ENCODE measurements around the gene ADIRF.

ADIRF gene

GRCh38 chr10:86960003-86960862, 8.0 kb upstream of the ADIRF start:
- peak in 1 of 3 donors; percentile 26 for DNase-seq (ENCODE audit: low read depth in 3 of 3)

- DNase-seq (ENCODE audit: low read depth in 3 of 3), result no peak
Observed at GRCh38 chr10:86960863-86961434, 7.3 kb upstream of the ADIRF start.

DNA sequence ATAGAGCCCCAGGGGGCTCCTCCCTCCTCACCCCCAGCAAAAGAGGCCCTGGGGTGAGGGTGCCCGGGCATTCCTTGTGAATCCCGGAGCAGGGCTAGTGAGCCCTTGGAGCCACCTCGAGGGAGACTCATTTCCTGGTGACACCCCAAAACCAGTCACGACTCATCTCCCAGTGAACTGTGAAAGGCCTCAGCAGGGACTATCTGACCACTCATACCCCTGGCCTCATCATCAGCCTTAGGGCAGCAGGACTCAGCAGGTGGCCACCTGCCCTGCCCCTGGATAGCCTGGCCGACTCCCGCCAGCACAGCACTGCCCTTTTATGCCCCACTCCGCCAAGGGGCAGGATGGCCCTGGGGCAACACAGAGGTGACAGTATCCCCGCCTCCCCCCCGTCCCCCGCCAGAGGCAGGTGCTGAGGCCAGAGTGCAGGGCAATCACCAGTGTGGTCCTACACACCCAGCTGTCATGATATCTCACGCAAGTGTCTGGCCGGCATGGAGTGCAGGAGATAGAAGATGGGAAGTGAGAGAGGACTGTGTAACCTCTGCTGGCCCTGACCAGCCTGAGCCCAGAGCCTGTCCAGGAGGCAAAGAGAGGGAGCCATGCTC, 6.7 kb upstream of the ADIRF start:
- DNase-seq (ENCODE audit: low read depth in 3 of 3), result no peak

DNA sequence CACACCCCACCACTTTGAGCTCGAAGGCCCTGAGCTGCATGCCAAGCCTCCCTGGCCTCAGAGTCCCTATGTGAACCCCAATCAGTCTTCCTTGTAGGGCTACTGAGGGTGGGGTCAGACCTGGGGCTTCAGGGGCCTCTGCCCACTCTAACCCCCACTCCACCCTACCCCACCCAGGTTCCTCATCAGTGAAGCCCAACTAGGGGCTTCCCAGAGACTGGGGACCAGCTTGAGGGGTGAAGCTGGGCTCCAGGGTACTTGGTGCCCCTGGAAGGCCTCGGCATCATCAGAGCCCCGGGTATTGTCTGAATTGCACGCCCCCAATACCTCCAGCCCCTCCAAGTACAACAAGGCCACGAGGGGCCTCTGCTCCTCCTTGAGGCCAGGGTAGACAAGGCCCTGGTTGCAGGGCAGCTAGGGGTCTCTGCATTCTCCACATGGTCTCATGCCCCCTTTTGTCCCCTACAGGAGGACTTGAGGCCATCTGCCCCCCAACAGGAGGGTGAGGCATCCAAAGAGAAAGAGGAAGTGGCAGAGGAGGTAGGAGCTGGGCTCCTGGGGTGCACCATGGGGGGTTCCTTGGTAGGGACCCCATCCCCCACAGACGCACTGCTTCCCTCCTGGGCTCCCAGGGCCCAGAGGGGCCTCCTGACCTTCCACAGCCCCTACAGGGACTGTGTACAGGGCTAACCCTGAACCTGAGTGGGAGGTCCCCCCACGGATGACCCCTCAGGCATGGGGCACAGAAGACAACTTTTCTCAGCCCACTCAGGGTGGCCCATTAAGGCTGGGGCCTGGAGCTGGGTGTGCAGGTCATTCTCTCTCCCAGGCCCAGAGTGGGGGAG, 5.9 kb upstream of the ADIRF start:
- no peak for DNase-seq (ENCODE audit: low read depth in 3 of 3)

DNA sequence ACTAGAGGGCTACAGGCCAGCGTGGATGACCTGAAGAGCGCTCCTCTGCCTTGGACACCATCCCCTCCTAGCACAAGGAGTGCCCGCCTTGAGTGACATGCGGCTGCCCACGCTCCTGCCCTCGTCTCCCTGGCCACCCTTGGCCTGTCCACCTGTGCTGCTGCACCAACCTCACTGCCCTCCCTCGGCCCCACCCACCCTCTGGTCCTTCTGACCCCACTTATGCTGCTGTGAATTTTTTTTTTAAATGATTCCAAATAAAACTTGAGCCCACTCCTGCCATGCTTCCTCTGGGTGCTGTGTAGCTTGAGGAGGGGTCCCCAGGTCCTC, 5.3 kb upstream of the ADIRF start:
- DNase-seq (ENCODE audit: low read depth in 3 of 3), result no peak

GRCh38 chr10:86963341-86963919, 4.9 kb upstream of the ADIRF start:
- no peak for DNase-seq (ENCODE audit: low read depth in 3 of 3)

DNA sequence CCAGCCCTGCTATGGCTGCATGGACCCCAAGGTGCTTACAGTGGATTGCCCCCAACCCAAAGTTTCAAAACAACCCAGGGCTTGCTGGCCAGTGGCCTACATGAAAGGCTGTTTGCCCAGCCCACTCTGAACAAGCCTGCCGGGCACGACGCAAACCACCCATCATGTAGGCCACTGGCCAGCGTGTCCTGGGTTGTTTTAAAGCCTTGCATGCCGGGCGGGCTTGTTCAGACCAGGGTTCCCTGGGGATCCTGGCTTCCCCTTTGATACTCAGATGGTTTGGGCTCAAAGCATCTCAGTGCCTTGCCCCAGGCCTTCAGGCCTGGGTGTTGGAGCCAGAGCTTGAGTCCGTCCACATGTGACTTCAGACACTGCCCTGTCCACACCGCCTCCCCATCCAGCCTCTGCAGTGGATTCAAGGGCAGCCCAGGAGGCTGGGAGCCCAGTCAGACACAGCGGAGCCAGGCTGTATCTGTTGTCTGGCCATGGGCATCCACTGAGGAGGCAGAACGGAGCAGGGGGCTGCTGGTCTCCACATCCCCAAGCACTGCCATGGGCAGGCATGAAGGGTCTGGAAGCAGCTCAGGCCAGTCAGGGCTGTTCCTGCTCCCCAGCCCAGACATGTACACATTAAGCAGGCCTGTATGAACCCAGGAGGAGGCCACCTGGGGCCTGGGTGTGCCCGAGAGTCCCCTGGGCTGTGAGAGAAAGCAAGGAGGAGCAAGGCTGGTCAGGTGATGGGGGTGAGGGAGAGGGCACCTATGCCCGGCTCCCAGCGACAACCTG, 4.0 kb upstream of the ADIRF start:
- no peak for DNase-seq (ENCODE audit: low read depth in 3 of 3)

DNA sequence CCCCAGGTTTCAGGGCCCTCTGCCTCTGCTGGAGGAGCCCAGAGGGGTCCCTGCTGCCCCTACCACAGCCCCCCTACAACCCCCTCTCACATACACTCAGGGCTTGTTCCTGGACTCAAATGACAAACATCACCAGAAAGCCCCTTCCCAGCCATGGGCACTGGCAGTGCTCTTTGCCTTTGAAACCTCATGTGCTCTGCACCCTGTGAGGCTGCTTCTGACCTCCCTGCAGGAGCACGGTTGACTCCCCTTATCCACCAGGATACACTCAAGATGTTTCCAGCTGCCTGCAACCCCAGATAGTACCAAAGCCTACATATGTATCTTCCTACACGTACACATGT, 3.5 kb upstream of the ADIRF start:
- DNase-seq (ENCODE audit: low read depth in 3 of 3), result no peak

DNA sequence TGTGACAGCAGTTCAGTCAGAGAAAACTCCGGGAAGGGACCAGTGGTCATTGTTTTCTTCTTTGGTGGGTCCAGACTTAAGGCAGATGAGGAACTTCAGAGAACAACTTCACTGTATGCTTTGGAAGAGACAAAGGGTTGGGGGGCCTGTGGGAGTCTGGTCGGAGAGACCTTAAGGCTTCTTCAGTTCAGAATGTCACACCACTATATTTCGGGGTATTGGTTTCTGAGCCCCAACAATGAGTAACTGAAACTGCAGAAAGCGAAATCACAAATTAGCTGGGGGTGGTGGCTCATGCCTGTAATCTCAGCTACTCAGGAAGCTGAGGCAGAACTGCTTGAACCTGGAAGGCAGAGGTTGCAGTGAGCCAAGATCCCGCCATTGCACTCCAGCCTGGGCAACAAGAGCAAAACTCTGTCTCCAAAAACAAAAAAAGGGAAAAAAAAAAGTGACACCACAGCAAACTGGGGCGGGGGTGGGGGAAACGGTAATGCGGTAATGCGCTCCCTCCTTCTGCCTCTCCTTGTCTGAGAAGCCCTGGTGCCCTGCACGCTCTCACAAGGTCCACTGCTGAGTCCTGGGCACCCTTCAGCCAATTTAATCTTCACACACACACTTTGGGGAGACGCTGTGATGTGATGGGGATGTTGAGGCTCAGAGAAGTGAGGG, 2.2 kb upstream of the ADIRF start:
- DNase-seq (ENCODE audit: low read depth in 3 of 3), result no peak

DNA sequence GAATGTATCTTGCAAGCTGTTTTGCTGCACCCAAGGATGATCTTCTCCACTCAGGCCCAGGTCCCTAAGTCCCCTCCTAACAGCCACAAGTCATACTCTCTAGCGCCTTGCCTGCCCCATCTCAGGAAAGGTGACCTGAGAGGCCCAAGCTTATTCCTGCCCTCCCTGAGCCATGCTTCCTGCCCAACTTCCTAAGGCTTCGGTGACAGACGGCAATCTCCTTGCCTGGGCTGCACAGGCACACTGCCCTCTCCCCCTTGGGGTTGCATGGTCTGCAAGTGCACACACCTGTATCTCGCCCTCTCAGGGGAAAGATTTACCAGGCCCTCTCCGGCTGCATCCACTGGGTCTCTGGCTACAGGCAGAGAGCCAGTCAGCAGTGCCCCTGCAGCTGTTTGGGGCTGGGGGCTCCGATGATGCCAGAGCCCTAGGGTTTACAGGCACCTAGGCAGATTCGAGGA, 771 bp upstream of the ADIRF start:
- no peak for DNase-seq (ENCODE audit: low read depth in 3 of 3)

DNA sequence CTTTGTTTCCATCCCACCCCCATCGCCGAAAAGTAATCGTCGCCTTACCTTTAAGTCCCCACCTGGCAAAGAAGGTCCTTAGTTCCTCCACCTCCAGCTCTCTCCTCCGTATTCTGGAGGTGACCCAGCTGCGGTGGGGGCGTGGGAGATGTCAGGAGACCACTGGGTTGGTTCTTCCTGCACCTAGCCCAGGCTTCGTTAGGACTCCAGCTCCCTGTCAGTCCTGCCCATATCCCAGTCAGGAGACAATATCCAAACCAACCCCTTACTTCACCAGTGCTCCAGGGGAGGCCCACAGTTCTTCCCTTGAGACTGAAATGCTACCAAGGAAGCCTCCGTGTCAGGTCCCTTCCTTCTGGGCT, 693 bp downstream of the ADIRF start:
- no peak for DNase-seq (ENCODE audit: low read depth in 3 of 3)

DNA sequence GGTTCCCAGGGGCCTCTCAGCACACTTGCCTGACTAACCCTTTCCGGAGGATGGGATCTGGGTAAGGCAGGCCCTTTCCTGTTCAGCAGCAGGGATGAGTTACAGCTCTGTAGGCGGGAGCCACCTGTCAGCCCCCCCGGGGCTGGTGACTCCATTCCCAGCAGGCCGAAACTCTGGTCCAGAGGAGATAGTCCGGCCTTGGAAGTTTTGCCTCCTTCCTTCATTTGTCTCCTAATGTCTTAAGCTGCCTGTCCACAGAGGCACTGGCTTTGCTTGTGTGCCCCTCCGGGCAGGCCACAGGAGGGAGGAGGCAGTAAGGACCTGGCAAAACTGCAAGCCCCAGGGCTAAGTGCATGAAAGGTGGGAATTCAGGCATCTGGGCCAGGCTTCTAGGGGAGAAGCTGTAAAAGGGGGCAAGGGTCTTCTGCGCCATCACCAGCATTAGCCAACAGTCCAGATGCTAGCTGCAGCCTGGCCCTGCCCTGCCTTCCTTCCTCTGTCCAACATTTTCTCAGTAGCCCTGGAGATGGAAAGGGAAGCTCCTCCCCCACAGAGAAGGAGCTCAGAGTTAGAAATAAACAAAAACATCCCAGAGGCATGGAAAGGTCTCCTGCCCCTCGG, 1.2 kb downstream of the ADIRF start:
- DNase-seq (ENCODE audit: low read depth in 3 of 3), result no peak

GRCh38 chr10:86970162-86970981, 2.1 kb downstream of the ADIRF start:
- DNase-seq (ENCODE audit: low read depth in 3 of 3), result no peak

DNA sequence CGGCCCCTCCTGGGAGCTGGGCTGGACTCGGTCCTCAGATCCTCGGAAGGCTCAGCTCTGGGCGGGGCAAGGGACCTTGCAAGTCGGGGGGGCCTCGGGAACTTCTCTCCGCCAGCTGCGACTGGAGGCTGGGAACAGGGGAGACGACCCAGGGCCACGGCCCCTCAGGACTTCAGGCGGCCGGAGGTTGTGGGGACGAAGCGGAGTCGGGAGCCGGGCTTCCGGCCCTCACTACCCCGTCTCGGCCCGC, 2.6 kb downstream of the ADIRF start:
- no peak for DNase-seq (ENCODE audit: low read depth in 3 of 3)

DNA sequence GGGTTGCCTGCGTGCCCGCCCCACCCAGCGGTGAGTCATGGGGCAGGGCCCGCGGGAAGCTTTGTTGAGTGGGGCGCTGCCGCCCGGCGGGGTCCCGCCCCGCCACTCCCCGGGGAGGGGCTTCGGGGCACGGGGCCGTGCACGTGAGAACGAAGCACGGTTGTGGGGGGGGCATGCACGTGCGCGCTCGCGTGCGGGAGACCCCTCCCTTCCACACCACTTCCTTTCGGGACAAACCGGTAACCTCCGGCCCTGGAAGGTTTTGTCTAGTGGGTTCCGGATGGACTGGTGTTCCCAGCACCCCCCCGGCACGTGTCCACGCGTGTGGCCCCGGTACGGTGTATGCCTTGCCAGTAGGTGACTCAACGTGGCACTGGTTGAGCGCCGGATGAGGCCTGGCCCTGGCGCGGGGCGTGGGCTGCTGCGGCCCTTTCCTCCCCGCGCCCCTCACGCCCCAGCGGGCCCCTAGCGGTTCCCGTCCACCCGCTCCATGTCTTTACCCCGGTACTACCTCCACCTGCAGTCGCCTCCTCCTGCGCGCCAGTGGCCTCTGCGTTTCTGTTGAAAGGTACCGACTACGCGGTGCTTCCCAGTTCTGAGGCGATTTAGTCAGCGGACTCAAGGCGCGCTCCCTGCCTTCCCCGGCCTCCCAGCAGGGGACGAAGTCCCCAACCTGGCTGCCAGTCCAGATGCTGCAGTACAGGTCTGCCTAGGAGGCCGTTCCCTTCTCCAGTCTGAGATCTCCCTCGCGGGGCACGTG, 3.1 kb downstream of the ADIRF start:
- peak; percentile 69 to 79 (median 69) for DNase-seq (ENCODE audit: low read depth in 3 of 3)

DNA sequence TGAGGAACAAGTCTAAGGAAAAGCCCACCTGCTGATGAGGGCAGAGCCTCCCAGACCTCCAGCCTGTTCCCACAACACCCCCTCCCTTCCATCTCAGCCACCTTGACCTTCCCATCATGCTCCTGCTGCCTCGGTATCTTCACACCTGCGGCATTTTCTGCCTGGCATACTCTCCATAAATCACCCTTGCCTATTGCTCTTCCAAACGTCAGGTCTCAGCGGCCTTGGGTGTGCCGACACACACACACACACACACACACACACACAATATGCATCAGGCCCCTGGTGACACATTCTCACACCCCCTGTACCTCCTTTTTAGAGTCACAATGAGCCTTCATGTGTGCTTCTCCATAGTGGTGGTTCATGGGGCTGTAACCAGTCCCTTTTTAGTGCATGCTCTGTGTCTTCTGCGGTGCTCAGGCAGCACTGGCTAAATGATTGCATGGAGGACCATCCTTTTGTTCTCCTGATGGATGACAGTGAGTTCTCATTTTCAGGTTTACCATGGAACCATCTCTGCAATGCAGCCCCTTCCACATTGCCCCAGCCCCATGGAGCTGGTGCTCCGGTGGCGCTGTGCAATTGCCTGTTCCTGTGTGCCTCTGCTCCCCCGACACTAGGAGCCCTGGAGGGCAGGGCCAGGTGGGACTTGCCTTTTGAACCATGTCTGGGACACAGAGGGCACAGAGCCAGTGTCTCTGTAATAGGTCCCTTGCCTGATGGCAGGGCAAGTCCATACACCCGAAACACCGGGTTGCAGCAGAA, 4.5 kb downstream of the ADIRF start:
- DNase-seq (ENCODE audit: low read depth in 3 of 3), result no peak

DNA sequence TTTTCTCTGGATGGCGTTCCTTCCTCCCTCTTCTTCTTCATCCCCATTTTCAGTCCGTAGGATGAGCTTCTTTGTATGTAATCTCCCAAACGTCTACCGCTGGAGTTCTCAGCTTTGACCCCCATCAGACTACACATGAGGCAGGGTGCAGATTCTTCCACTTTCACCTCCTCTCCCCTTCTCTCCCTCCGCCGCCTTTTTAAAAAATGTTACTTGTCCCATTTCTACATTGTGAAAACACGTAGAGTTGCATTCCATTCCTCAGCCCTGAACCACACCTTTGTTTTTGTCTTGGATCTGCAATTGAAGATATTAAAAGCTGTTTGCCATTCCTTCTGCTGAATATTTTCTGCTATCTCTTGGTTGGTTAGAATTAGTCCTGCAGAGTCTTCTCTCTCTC, 6.2 kb downstream of the ADIRF start:
- no peak for DNase-seq (ENCODE audit: low read depth in 3 of 3)

Measured in stimulated activated CD4-positive, alpha-beta T cell treated with anti-CD3 and anti-CD28 coated beads, TNF-alpha, amount 100 ng/mL, for 48 hours (primary cell).